SK-N-MC (cell line): ENCODE measurements around the gene HERC6.
"Not testable (repeated sequence)": the region's sequence is repeated elsewhere in the genome, so short reads cannot be mapped to it uniquely, and the experiment has no call there.

Experiments
- EZH2 ChIP-seq: fragments of 200-600 bp; sonication (generic); IDR thresholded peaks from one replicate; pipeline ENCODE4 v1.6.1; 2017; ENCODE audit warnings: antibody characterized with exemption
- FOXP2 ChIP-seq: optimal IDR thresholded peaks from 2 replicates; pipeline ENCODE3; 2011; ENCODE audit warnings: mild to moderate bottlenecking, moderate library complexity; ENCODE audit not compliant: insufficient read depth; ENCODE audit errors: extremely low read length, control extremely low read depth
- POLR2AphosphoS5 ChIP-seq: IDR thresholded peaks from 2 replicates; pipeline ENCODE4 v1.6.1; 2012; ENCODE audit warnings: mild to moderate bottlenecking, low read depth, low read length, borderline replicate concordance

DNA sequence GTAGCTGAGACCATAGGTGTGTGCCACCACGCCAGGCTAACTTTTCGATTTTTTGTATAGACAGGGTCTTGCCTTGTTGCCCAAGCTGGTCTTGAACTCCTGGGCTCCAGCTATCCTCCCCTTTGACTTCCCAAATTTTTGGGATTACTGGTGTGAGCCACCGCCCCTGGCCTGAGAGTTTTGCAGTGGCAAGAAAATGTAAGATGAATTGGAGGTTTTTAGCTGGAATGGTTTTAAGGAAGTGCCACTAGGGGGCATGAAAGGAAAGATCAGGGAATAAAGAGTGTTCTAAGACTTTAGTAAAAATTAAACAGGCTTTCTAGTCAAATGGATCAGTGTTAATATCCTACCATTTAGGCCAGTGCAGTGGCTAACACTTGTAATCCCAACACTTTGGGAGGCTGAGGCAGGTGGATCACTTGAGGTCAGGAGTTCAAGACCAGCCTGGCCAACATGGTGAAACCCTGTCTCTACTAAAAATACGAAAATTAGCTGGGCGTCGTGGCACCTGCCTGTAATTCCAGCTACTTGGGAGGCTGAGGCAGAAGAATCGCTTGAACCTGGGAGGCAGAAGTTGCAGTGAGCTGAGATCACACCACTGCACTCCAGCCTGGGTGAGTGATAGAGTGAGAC lies 9.4 kb upstream of the HERC6 start:
- not testable (repeated sequence) for TF ChIP-seq POLR2AphosphoS5, EZH2, FOXP2
